ENCODE results near the gene MSI2.

GRCh38 chr17:57275071-57275764 lies 18.9 kb downstream of the MSI2 start:
- TF ChIP-seq POLR2AphosphoS5 (IDR thresholded peaks at IDR 0.05; ENCODE audit: low read depth, low read length) (no peak), CTCF (IDR thresholded peaks at IDR 0.05) (no peak), RXRA (IDR thresholded peaks at IDR 0.05; ENCODE audit: borderline replicate concordance, low read depth) (no peak), SMC3 (IDR thresholded peaks at IDR 0.05; ENCODE audit: low read depth, low read length) (no peak), TCF12 (IDR thresholded peaks at IDR 0.05) (no peak), EP300 (IDR thresholded peaks at IDR 0.05; ENCODE audit: borderline replicate concordance in 1 of 2, low read depth in 1 of 2, low read length in 1 of 2) (no peak), MXI1 (IDR thresholded peaks at IDR 0.05; ENCODE audit: low read depth, low read length) (no peak), TAF1 (IDR thresholded peaks at IDR 0.05; ENCODE audit: borderline replicate concordance, low read depth, low read length) (no peak), NRF1 (IDR thresholded peaks at IDR 0.05; ENCODE audit: low read depth, low read length) (no peak), YY1 (IDR thresholded peaks at IDR 0.05; ENCODE audit: low read depth) (no peak), CHD2 (IDR thresholded peaks at IDR 0.05; ENCODE audit: low read length, partially characterized antibody) (no peak), MEF2A (IDR thresholded peaks at IDR 0.05; ENCODE audit: borderline replicate concordance, low read depth) (no peak), RFX5 (IDR thresholded peaks at IDR 0.05; ENCODE audit: low read length) (no peak)
- TF ChIP-seq, protein P1, sequence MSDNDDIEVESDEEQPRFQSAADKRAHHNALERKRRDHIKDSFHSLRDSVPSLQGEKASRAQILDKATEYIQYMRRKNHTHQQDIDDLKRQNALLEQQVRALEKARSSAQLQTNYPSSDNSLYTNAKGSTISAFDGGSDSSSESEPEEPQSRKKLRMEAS (IDR thresholded peaks at IDR 0.05; ENCODE audit: low read depth) = no peak
